K562 (cell line): ENCODE measurements around the gene HRH3. TPM values are rescaled to one million over a fixed set of nuclear protein-coding genes. Genes with fewer than 3 reads are reported as not detected.
A peak's percentile ranks its signal among the peaks of the same experiment; 100 is the strongest.

Experiments
- ATAC-seq: fragments of 200-7000 bp; cut with Tn5 transposase; 3 replicates; pipeline ENCODE4 v1.9.1; 2020; ENCODE audit warnings: moderate library complexity
- BruUV-seq: library from RNA; stranded (reverse); fragments of 400-500 nt; replicated peaks from 2 replicates; lab custom pipeline; 2021; lab: Mats Ljungman, UMichigan
- CTCF ChIA-PET: fragments of 300-600 bp; formaldehyde crosslinking; extraction: SDS; loops from one replicate; lab custom pipeline; 2021; ENCODE audit warnings: low intra/inter-chr PET ratio; lab: Yijun Ruan, JAX
- POLR2A ChIA-PET: fragments of 300-600, 350-650 bp; sonication (Branson Sonifier 250); formaldehyde crosslinking; extraction: SDS; loops from one replicate; lab custom pipeline; 2021; ENCODE audit warnings: antibody characterized with exemption, inconsistent platforms; lab: Yijun Ruan, JAX
- DNase-seq, 4 experiments: peaks; one replicate each; pipeline versions ENCODE4 v3.0.0 to v3.0.0-alpha.2; 2011 to 2018; ENCODE audit warnings: low spot score in 3 of 4, mixed read lengths in 3 of 4; ENCODE audit errors: extremely low read depth in 1 of 4
- FAIRE-seq: peaks from 2 replicates; lab custom pipeline; 2011; peaks lifted over from hg19 to GRCh38; lab: Jason Lieb, UNC
- H2AFZ ChIP-seq: 2 replicates; pipeline ENCODE4 v1.6.0; 2011; ENCODE audit warnings: low read depth, low read length, control low read depth, inconsistent platforms
- H3K27ac ChIP-seq: fragments of 200-600 bp; 3 replicates; pipeline ENCODE4 v1.8.0; 2011; ENCODE audit warnings: low read depth, mild to moderate bottlenecking, control low read depth, inconsistent platforms, low read length, moderate library complexity, mixed read lengths; ENCODE audit errors: extremely low read depth
- H3K27me3 ChIP-seq, 2 experiments: fragments of 300-600 bp in 1 of 2; 2 replicates in 1 of 2; 3 replicates in 1 of 2; pipeline versions ENCODE4 v1.6.0 to v1.8.0; 2011; ENCODE audit warnings: inconsistent platforms in 2 of 2, low read length in 2 of 2, mild to moderate bottlenecking in 1 of 2, mixed read lengths in 1 of 2, moderate library complexity in 1 of 2; ENCODE audit not compliant: control insufficient read depth in 2 of 2, insufficient read depth in 2 of 2
- H3K36me3 ChIP-seq: fragments of 300-600 bp; 3 replicates; pipeline ENCODE4 v1.8.0; 2011; ENCODE audit warnings: mild to moderate bottlenecking, low read length, inconsistent platforms; ENCODE audit not compliant: control insufficient read depth, insufficient read depth
- H3K4me1 ChIP-seq, 2 experiments: fragments of 200-600 bp in 1 of 2; replicated peaks in 1 of 2; 2 replicates in 1 of 2; 3 replicates in 1 of 2; pipeline versions ENCODE4 v1.5.1 to v1.8.0; 2011; ENCODE audit warnings: inconsistent platforms in 2 of 2, low read length in 2 of 2, mild to moderate bottlenecking in 1 of 2, mixed read lengths in 1 of 2, moderate library complexity in 1 of 2; ENCODE audit not compliant: control insufficient read depth in 2 of 2, insufficient read depth in 2 of 2
- H3K4me2 ChIP-seq: 2 replicates; pipeline ENCODE4 v1.6.1; 2011; ENCODE audit warnings: low read length, control low read depth, inconsistent platforms, mixed read lengths; ENCODE audit not compliant: insufficient read depth
- H3K4me3 ChIP-seq: fragments of 200-600 bp; sonication (generic), shearing (Covaris generic); 2 replicates; pipeline ENCODE4 v1.5.1; 2016; ENCODE audit warnings: control low read depth, inconsistent platforms
- H3K79me2 ChIP-seq: fragments of 200-600 bp; 3 replicates; pipeline ENCODE4 v1.8.0; 2011; ENCODE audit warnings: low read length, inconsistent platforms; ENCODE audit not compliant: control insufficient read depth, insufficient read depth
- H3K9ac ChIP-seq, 2 experiments: 2 replicates each; pipeline versions ENCODE4 v1.6.0 to v1.6.1; 2011; ENCODE audit warnings: low read depth in 2 of 2, low read length in 2 of 2, control low read depth in 1 of 2, inconsistent platforms in 1 of 2, mild to moderate bottlenecking in 1 of 2, mixed read lengths in 1 of 2; ENCODE audit not compliant: insufficient read depth in 1 of 2
- H3K9me1 ChIP-seq: one replicate; pipeline ENCODE4 v1.6.0; 2011; ENCODE audit warnings: inconsistent platforms, mild to moderate bottlenecking, low read length, moderate library complexity; ENCODE audit not compliant: control insufficient read depth, insufficient read depth
- H3K9me3 ChIP-seq: replicated peaks from 2 replicates; pipeline ENCODE4 v1.5.1; 2011; ENCODE audit warnings: low read depth, low read length, inconsistent platforms; ENCODE audit not compliant: control insufficient read depth, insufficient read depth
- H4K20me1 ChIP-seq: replicated peaks from 2 replicates; pipeline ENCODE4 v1.6.1; 2011; ENCODE audit warnings: low read length, inconsistent platforms, mixed read lengths; ENCODE audit not compliant: control insufficient read depth, insufficient read depth
- CEBPG ChIP-seq, 3 experiments: fragments of 200-800 bp in 1 of 3; sonication (Bioruptor generic) in 1 of 3; sonication (generic) in 1 of 3; formaldehyde crosslinking in 1 of 3; IDR thresholded peaks in 2 of 3; conservative IDR thresholded peaks in 1 of 3; 2 replicates each; pipeline versions ENCODE4 v1.6.1 to v1.8.0; 2016 to 2022; ENCODE audit warnings: missing compliant biosample characterization in 2 of 3, missing genetic modification characterization in 2 of 3, mild to moderate bottlenecking in 1 of 3, missing genetic modification reagents in 1 of 3
- CHD1 ChIP-seq: fragments of 200-600 bp; sonication (generic); IDR thresholded peaks from one replicate; pipeline ENCODE4 v1.6.1; 2012; ENCODE audit warnings: mild to moderate bottlenecking, moderate library complexity, low read length, inconsistent platforms
- WGBS: fragments of 100-300 bp; shearing (Covaris generic); methylation state at CpG from one replicate; pipeline ENCODE4 v1.1.6; 2016; ENCODE audit warnings: low coverage, mixed read lengths; ENCODE audit not compliant: insufficient coverage; ENCODE audit errors: missing lambda C conversion rate; 5-methylcytosine and 5-hydroxymethylcytosine counted together
- in situ Hi-C: fragments of 300-500 bp; cut with MboI; formaldehyde crosslinking; loops from 4 replicates; pipeline ENCODE4 v1.15.0; 2018; ENCODE audit warnings: inconsistent platforms, mixed read lengths
- intact Hi-C: fragments of 100-400 bp; cut with micrococcal nuclease; formaldehyde crosslinking; loops from 2 replicates; pipeline ENCODE4 v1.14.2; 2022
- polyA plus RNA-seq, 8 experiments: library from polyadenylated mRNA; depleted of rRNA in 4 of 8; stranded (reverse) in 5 of 8; unstranded in 3 of 8; fragments of >200 nt; fragmentation: Nextera tagmentation in 2 of 8; fragmentation: Illumina TruSeq in 1 of 8; extraction: Ambion mirVana in 2 of 8; extraction: Trizol in 1 of 8; gene quantifications; 2 replicates each; pipeline versions ENCODE4 v1.2.1 to v1.2.3, GENCODE V29; 2011 to 2014; ENCODE audit warnings: inconsistent platforms in 1 of 8, missing spikeins in 1 of 8
- total RNA-seq, 7 experiments: library from RNA; depleted of rRNA in 6 of 7; stranded (reverse); fragments of >200 nt in 6 of 7; fragmentation: Illumina TruSeq in 2 of 7; extraction: Trizol in 2 of 7; gene quantifications; 2 replicates each; pipeline versions ENCODE4 v1.2.1 to v1.2.3, GENCODE V29; 2011 to 2021; ENCODE audit warnings: low replicate concordance in 1 of 7

The HRH3 gene
- total and polyA plus RNA-seq, 9 of the 15 experiments (the other 6 are each of a cell fraction or from before 2014, with no cell fraction given) = not detected

DNA sequence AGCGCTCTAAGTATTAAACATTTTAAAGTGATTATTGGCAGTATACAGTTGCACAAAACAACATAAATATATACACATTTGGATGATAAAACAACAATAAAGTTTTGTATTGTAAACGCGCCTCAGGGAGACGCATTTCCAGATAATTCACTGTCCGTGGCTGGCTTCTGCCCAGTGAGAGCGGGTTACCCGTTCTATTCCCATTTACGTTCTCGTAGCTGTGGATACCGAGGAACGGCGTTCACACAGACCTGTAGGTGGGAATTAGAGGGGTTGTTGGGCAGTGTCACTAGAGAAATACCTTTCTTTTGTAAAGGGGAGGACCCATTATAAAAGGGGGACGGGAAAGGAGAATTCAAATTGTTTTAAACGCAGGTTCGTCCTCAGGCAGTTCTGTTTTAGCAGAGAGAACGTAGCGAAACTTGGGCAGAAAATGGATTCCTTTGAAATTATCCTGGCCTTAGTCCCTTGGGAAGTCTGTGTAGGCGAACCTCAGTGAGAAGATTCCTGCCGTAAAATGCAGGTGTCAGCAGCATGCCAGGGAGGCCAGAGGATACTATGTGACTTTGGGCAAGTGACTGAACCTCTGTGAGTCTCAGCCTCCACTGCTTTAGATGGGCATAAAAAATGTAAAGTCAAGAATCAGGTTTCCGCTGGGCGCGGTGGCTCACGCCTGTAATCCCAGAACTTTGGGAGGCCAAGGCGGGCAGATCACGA, 36.5 kb downstream of the HRH3 start:
- Histone ChIP-seq H3K27ac (peak overlapping the region; percentile 96), H3K27me3 (no peaks in the 10 kb centered on the region), H3K4me3 (peak overlapping the region; percentile 98), H3K9me1 (no peaks in the 10 kb centered on the region), H3K79me2 (peaks cover 65% of the 10 kb centered on the region), H3K9me3 (no peaks in the 10 kb centered on the region), H4K20me1 (no peaks in the 10 kb centered on the region; the same call in 1 of the 2 replicates), H3K4me1 (peaks cover 14 to 26% of the 10 kb centered on the region in 2 experiments), H3K36me3 (peaks cover 34% of the 10 kb centered on the region; the same call in 2 of the 3 replicates), H3K4me2 (peak overlapping the region; percentile 92), H2AFZ (peak overlapping the region; percentile 64; the same call in 1 of the 2 replicates), H3K9ac (peak overlapping the region; percentile 99 to 100)
- intact Hi-C loops (no loop called here), in situ Hi-C loops (no loop called here)
- 23% methylated on average over 25 of the region's 25 CpGs for WGBS
- DNase-seq (peak in 2 of 4 experiments; percentile 20 to 29), ATAC-seq (no peak), FAIRE-seq (peak; percentile 82)
- TF ChIP-seq CEBPG (CRISPR knock-in tag; IDR thresholded peaks at IDR 0.05) = no peak
- TF ChIP-seq CEBPG (tag; conservative IDR thresholded peaks at IDR 0.05 in 1 of 2, IDR thresholded peaks at IDR 0.05 in 1 of 2) = no peak
- peak; percentile 82 for TF ChIP-seq CHD1
- no TSS peak for BruUV-seq
- POLR2A ChIA-PET = no interaction called here
- CTCF ChIA-PET = no interaction called here
